ELR (cell line): ENCODE data around the gene TBCC.

Source experiments
- DNase-seq: peaks from one replicate; pipeline ENCODE4 v3.0.0-alpha.2; 2015; ENCODE audit warnings: low read depth

The TBCC gene

GRCh38 chr6:42696526-42697267 is 49.2 kb downstream of the TBCC start:
- no peak for DNase-seq

GRCh38 chr6:42694586-42694985 is 51.3 kb downstream of the TBCC start:
- DNase-seq = peak; percentile 51
